RWPE1 (cell line): ENCODE measurements around the gene RRM1.

Experiments
- CTCF ChIA-PET: fragments of 350-600 bp; sonication (Branson Sonifier 250); formaldehyde crosslinking; extraction: SDS; loops from one replicate; lab custom pipeline; 2021; lab: Yijun Ruan, JAX
- POLR2A ChIA-PET: fragments of 400-600 bp; formaldehyde crosslinking; extraction: SDS; loops from one replicate; lab custom pipeline; 2020; ENCODE audit warnings: antibody characterized with exemption; ENCODE audit not compliant: low non-redundant PET; lab: Yijun Ruan, JAX
- DNase-seq: peaks from one replicate; pipeline ENCODE4 v3.0.0; 2012; ENCODE audit warnings: low spot score
- H3K27ac ChIP-seq: fragments of 450-650 bp; 2 replicates; pipeline ENCODE4 v1.5.1; 2017
- CTCF ChIP-seq: fragments of 450-650 bp; conservative IDR thresholded peaks from 2 replicates; pipeline ENCODE4 v1.5.1; 2017; ENCODE audit warnings: low read depth, mild to moderate bottlenecking

Gene RRM1

GRCh38 chr11:4065086-4065485 lies 29.5 kb upstream of the RRM1 start:
- ChIA-PET CTCF (interaction anchor here (1.1 to 2.0 kb wide), 3 partner anchors 9 to 217 kb away, joined by 3 to 13 read pairs (median 6); partner anchors contain the start of gene STIM1), POLR2A (no interaction called here)
- TF ChIP-seq CTCF, result no peak
- no peak overlapping the region for H3K27ac ChIP-seq
- DNase-seq, result no peak

DNA sequence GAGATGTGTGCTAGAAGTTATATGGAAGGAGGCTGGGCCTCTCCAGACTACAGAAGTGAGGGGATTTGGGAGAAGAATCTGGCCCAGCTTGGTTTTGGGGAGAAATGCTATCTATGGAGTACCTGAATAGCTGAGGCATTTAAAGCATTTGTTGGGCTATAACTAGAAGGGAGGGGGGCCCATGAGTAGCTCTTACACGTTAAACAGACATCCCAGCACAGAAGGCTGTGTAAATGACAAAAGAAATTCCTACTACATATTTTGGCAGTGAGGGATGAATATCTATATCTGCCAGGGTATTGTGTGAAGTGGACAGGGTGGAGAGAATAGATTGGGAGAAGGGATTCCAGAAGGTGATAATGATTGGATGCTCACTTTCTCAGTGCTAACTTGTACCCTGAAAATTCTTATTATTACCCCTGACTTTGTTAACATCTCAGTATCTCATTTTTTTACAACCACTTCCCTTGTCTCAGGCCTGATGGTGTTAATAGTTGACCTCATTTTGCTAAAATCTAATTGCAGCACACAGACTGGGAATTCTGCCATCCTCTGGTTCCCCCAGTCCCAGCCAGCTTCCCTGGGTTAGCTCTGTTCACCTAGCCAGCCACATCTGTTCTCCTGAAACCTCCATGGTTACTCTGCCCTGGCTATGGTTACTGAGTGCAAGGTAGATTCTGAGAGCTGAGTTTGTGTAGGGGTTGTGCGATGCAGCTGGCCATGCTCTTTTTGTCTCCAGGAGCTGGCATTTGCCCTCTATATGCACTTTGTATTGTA lies 28.8 kb upstream of the RRM1 start:
- ChIA-PET CTCF (interaction anchor here (0.6 to 1.4 kb wide), 4 partner anchors 9 to 217 kb away, joined by 3 to 6 read pairs (median 4); no protein-coding TSS in a partner anchor), POLR2A (interaction anchor here (0.6 kb wide), 1 partner anchor 19 kb away, joined by 3 read pairs; no protein-coding TSS in a partner anchor)
- no peak overlapping the region for H3K27ac ChIP-seq
- no peak for DNase-seq
- no peak for TF ChIP-seq CTCF

DNA sequence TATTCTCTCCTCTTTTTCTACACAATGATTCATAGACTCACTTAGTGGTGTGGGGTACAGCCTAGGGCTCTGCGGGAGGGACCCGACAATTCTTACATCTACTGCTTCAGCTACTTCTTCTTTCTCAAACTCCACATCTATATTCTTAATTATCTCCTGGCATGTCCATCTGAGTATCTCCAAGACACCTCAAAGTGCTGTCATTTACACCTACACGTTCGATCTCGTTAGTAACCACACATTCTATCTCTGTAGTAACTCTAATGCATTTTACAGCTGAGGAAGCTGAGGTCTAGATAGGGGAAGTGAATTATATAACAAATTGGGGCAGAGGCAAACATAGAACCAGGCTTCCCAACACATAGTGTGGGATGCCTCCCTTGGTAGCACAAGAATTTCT lies 27.7 kb upstream of the RRM1 start:
- TF ChIP-seq CTCF, result no peak
- no peak overlapping the region for H3K27ac ChIP-seq
- no peak for DNase-seq
- CTCF ChIA-PET, result interaction anchor here (1.2 to 1.4 kb wide), 2 partner anchors 212 to 217 kb away, joined by 6 read pairs; partner anchors contain the start of gene STIM1
- POLR2A ChIA-PET, result no interaction called here

DNA sequence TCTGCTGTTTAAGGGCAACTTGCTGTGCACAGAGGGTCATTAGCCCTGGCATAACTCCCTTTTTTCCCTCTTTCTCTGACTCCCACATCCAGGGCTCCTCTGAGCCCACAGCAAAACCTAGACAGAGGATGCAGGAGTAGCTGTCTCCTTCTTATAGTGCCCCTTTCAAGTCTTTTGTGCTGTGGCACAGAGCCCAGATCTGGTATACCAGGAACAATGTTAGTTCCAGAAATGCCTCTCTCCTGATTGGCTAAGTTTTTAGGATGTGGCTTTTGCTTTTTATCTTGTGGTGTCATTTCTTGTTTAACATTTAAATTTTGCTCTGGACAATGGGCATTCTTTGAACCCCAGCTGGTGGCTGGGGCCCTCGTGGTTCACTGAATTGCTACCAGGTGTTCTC lies 25.6 kb upstream of the RRM1 start:
- TF ChIP-seq CTCF, result no peak
- ChIA-PET POLR2A (no interaction called here), CTCF (interaction anchor here (0.7 kb wide), 1 partner anchor 220 kb away, joined by 3 read pairs; no protein-coding TSS in a partner anchor)
- no peak overlapping the region for H3K27ac ChIP-seq
- no peak for DNase-seq

DNA sequence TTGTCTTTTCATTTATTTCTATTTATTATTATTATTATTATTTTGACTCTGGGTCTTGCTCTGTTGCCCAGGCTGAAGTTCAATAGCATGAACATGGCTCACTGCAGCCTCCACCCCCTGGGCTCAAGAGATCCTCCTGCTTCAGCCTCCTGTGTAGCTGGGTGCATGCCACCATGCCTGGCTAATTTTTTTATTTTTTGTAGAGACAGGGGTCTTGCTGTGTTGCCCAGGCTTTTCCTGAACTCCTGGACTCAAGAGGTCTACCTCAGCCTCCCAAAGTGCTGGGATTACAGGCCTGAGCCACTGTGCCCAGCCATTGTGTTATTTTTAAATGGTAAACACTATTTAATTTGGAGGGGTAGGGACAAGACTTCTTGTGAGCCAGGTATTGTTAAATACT lies 23.3 kb upstream of the RRM1 start:
- no peak for DNase-seq
- ChIA-PET POLR2A (interaction anchor here (1.7 kb wide), 1 partner anchor 216 kb away, joined by 8 read pairs; the partner anchor contains the start of gene STIM1), CTCF (interaction anchor here (0.9 to 4.6 kb wide), 5 partner anchors 32 to 230 kb away, joined by 3 to 93 read pairs (median 18); partner anchors contain the start of genes RHOG and STIM1)
- H3K27ac ChIP-seq, result no peak overlapping the region
- no peak for TF ChIP-seq CTCF

DNA sequence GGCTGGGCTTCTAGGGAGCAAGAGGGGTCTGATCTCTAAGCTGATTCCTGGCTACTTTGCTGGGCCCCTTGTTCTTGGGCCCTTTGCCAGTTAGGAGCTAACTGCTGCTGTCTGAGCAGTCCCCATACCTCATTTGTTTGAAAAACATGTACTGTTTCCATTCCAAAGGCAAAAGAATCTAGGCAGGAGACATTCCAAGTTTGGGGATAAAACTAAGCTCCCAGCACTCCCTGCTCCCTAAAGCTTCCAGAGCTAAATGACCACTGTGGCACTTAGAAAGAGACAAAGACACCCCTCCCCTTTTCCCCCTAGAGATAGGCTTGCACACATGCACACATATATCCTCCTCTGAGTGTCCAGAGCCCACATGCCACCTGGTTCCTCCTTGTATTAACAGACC lies 22.7 kb upstream of the RRM1 start:
- DNase-seq, result no peak
- no peak for TF ChIP-seq CTCF
- CTCF ChIA-PET, result interaction anchor here (0.7 to 4.6 kb wide), 9 partner anchors 17 to 856 kb away, joined by 3 to 93 read pairs (median 8); partner anchors contain the start of genes RHOG and STIM1
- no peak overlapping the region for H3K27ac ChIP-seq
- POLR2A ChIA-PET, result interaction anchor here (1.7 kb wide), 1 partner anchor 217 kb away, joined by 8 read pairs; the partner anchor contains the start of gene STIM1
